OCI-LY1 (cell line): ENCODE measurements around the gene MAFB.

Source experiments
- H2AFZ ChIP-seq: fragments of 200-600 bp; sonication (generic), shearing (Covaris generic); 2 replicates; pipeline ENCODE4 v1.6.0; 2014; ENCODE audit warnings: antibody characterized with exemption, mild to moderate bottlenecking, low read length
- H3F3A ChIP-seq: fragments of 200-600 bp; sonication (generic), shearing (Covaris generic); 2 replicates; pipeline ENCODE4 v1.6.0; 2014; ENCODE audit warnings: mild to moderate bottlenecking, antibody characterized with exemption, low read length, moderate library complexity; ENCODE audit not compliant: insufficient read depth
- H3K27ac ChIP-seq: fragments of 200-600 bp; sonication (generic); 2 replicates; pipeline ENCODE4 v1.5.1; 2014; ENCODE audit warnings: low read length, mixed run types, mild to moderate bottlenecking, low read depth; ENCODE audit not compliant: poor library complexity, severe bottlenecking
- H3K27me3 ChIP-seq: fragments of 200-600 bp; sonication (generic); 2 replicates; pipeline ENCODE4 v1.6.0; 2014; ENCODE audit warnings: antibody characterized with exemption, mild to moderate bottlenecking, low read length, moderate library complexity; ENCODE audit not compliant: insufficient read depth
- H3K36me3 ChIP-seq: fragments of 200-600 bp; sonication (generic); 2 replicates; pipeline ENCODE4 v1.6.1; 2014; ENCODE audit warnings: mild to moderate bottlenecking, antibody characterized with exemption, low read length, moderate library complexity, mixed read lengths; ENCODE audit not compliant: insufficient read depth
- H3K4me1 ChIP-seq: fragments of 200-600 bp; sonication (generic); 2 replicates; pipeline ENCODE4 v1.5.1; 2014; ENCODE audit warnings: mild to moderate bottlenecking, low read length, moderate library complexity; ENCODE audit not compliant: insufficient read depth, severe bottlenecking
- H3K4me2 ChIP-seq: fragments of 200-600 bp; sonication (generic), shearing (Covaris generic); 2 replicates; pipeline ENCODE4 v1.6.1; 2014; ENCODE audit warnings: low read length
- H3K4me3 ChIP-seq: fragments of 200-600 bp; sonication (generic); 2 replicates; pipeline ENCODE4 v1.5.1; 2014; ENCODE audit warnings: low read length, low read depth, mild to moderate bottlenecking, mixed read lengths; ENCODE audit not compliant: poor library complexity, severe bottlenecking
- H3K79me2 ChIP-seq: fragments of 200-600 bp; shearing (Covaris generic); 2 replicates; pipeline ENCODE4 v1.6.1; 2016; ENCODE audit warnings: mixed run types, low read length, mixed read lengths; ENCODE audit not compliant: insufficient read depth
- H3K9ac ChIP-seq: fragments of 200-600 bp; sonication (generic), shearing (Covaris generic); 2 replicates; pipeline ENCODE4 v1.6.1; 2014; ENCODE audit warnings: mild to moderate bottlenecking, low read length, mixed read lengths
- H3K9me2 ChIP-seq: fragments of 200-600 bp; sonication (generic), shearing (Covaris generic); 2 replicates; pipeline ENCODE4 v1.6.1; 2014; ENCODE audit warnings: low read depth, mild to moderate bottlenecking, low read length, mixed read lengths
- H3K9me3 ChIP-seq: fragments of 200-600 bp; shearing (Covaris generic); 2 replicates; pipeline ENCODE4 v1.6.1; 2014; ENCODE audit warnings: low read length, mixed read lengths
- H4K20me1 ChIP-seq: fragments of 200-600 bp; sonication (generic), shearing (Covaris generic); 2 replicates; pipeline ENCODE4 v1.6.0; 2016; ENCODE audit warnings: mild to moderate bottlenecking, low read length; ENCODE audit not compliant: insufficient read depth
- EZH2 ChIP-seq: fragments of 200-600 bp; sonication (generic), shearing (Covaris generic); IDR thresholded peaks from 2 replicates; pipeline ENCODE4 v1.8.0; 2017; ENCODE audit warnings: borderline replicate concordance, mixed run types, mild to moderate bottlenecking, antibody characterized with exemption, low read length, moderate library complexity, mixed read lengths
- TF ChIP-seq, protein P1 (sequence below): fragments of 200-600 bp; sonication (generic), shearing (Covaris generic); IDR thresholded peaks from 2 replicates; pipeline ENCODE4 v1.5.1; 2017; ENCODE audit warnings: mild to moderate bottlenecking, antibody characterized with exemption, low read length, moderate library complexity, mixed read lengths

Gene MAFB

DNA sequence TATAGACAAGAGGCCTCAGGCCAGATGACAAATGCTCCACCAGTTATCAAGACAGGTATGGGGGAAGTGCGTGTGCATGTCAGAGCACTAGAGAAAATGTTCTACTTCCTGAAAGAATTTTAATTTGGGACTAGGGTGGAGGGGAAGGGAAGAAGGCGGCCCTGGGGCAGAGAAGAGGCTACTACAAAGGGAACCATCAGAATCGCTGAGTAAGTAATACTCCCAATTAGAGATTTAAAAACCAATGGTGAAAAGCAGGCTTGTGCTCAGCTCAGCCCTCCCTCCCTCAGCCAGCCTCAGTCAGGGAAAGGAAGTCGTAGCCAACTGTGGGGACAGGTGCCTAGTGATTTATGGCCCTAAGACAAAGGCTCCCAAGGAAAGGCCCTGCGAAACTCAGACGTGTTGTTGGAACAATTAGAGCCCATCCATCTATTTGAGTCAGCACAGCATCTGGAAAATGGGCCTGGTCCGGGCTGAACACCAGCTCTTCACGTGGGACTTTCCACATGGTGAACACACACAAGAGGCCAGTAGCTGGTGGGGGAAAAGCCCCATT is 15.0 kb upstream of the MAFB start:
- H3F3A ChIP-seq, result no peaks in the 10 kb centered on the region

DNA sequence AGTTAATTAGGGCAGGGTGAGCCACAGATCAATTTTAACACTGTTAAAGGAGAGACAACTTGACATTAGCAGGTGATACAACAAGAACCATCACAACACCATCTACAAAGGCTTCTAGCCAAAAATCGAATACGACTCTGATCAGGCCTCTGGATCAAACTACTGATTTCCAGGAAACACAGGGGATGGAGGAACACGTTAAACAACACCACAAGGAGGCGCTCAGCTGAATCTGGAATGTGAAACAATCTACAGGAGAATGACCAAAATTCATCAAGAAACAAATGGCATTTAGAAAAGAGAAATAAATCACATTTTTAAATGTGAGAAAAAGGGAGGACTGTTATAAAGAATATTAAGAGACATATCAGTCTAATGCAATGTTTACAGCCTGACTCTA is 13.5 kb upstream of the MAFB start:
- Histone ChIP-seq H2AFZ (no peak overlapping the region), H3K4me2 (no peak overlapping the region), H3K79me2 (no peaks in the 10 kb centered on the region), H3K36me3 (no peaks in the 10 kb centered on the region), H3K27me3 (no peaks in the 10 kb centered on the region), H3K27ac (no peak overlapping the region), H3K9me3 (no peaks in the 10 kb centered on the region), H3K9ac (no peak overlapping the region), H3K9me2 (no peaks in the 10 kb centered on the region), H3K4me3 (no peak overlapping the region), H3F3A (no peaks in the 10 kb centered on the region), H3K4me1 (no peaks in the 10 kb centered on the region), H4K20me1 (no peaks in the 10 kb centered on the region)
- TF ChIP-seq, protein P1, sequence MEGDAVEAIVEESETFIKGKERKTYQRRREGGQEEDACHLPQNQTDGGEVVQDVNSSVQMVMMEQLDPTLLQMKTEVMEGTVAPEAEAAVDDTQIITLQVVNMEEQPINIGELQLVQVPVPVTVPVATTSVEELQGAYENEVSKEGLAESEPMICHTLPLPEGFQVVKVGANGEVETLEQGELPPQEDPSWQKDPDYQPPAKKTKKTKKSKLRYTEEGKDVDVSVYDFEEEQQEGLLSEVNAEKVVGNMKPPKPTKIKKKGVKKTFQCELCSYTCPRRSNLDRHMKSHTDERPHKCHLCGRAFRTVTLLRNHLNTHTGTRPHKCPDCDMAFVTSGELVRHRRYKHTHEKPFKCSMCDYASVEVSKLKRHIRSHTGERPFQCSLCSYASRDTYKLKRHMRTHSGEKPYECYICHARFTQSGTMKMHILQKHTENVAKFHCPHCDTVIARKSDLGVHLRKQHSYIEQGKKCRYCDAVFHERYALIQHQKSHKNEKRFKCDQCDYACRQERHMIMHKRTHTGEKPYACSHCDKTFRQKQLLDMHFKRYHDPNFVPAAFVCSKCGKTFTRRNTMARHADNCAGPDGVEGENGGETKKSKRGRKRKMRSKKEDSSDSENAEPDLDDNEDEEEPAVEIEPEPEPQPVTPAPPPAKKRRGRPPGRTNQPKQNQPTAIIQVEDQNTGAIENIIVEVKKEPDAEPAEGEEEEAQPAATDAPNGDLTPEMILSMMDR, result peak; percentile 53
- no peak for TF ChIP-seq EZH2

More for the DNA sequence above, 15.0 kb upstream of the MAFB start:
- H3K9ac ChIP-seq, result no peak overlapping the region
- H3K79me2 ChIP-seq, result no peaks in the 10 kb centered on the region
- H3K27me3 ChIP-seq, result no peaks in the 10 kb centered on the region
- H4K20me1 ChIP-seq, result no peaks in the 10 kb centered on the region
- no peaks in the 10 kb centered on the region for H3K36me3 ChIP-seq
- no peaks in the 10 kb centered on the region for H3K9me3 ChIP-seq
- no peak overlapping the region for H3K4me3 ChIP-seq
- TF ChIP-seq EZH2, result no peak
- TF ChIP-seq, protein P1, result no peak
- no peaks in the 10 kb centered on the region for H3K4me1 ChIP-seq
- no peak overlapping the region for H3K27ac ChIP-seq
- H2AFZ ChIP-seq, result no peak overlapping the region
- no peaks in the 10 kb centered on the region for H3K9me2 ChIP-seq
- no peak overlapping the region for H3K4me2 ChIP-seq

GRCh38 chr20:40698744-40699143 is 9.7 kb upstream of the MAFB start:
- H2AFZ ChIP-seq, result no peak overlapping the region
- H3K9me2 ChIP-seq, result no peaks in the 10 kb centered on the region
- H3K4me2 ChIP-seq, result no peak overlapping the region
- no peaks in the 10 kb centered on the region for H4K20me1 ChIP-seq
- H3K79me2 ChIP-seq, result no peaks in the 10 kb centered on the region
- no peak overlapping the region for H3K27ac ChIP-seq
- no peak overlapping the region for H3K4me3 ChIP-seq
- H3F3A ChIP-seq, result no peaks in the 10 kb centered on the region
- H3K36me3 ChIP-seq, result no peaks in the 10 kb centered on the region
- H3K27me3 ChIP-seq, result no peaks in the 10 kb centered on the region
- no peaks in the 10 kb centered on the region for H3K9me3 ChIP-seq
- no peak for TF ChIP-seq EZH2
- TF ChIP-seq, protein P1, result no peak
- no peaks in the 10 kb centered on the region for H3K4me1 ChIP-seq
- H3K9ac ChIP-seq, result no peak overlapping the region
